HepG2 (cell line): Measurements from ENCODE around the gene ARF5. TPM values are rescaled to one million over a fixed set of nuclear protein-coding genes. Genes with fewer than 3 reads are reported as not detected.
A peak's percentile ranks its signal among the peaks of the same experiment; 100 is the strongest.

Experiments
- AKAP8 ChIP-seq: sonication (generic); formaldehyde crosslinking; IDR thresholded peaks from 2 replicates; pipeline ENCODE4 v1.5.1; 2020; ENCODE audit warnings: mild to moderate bottlenecking, missing genetic modification reagents
- CEBPG ChIP-seq: IDR thresholded peaks from 2 replicates; pipeline ENCODE4 v1.6.1; 2016
- GATAD1 ChIP-seq: IDR thresholded peaks from 2 replicates; pipeline ENCODE4 v1.6.1; 2016; ENCODE audit warnings: missing genetic modification reagents, missing compliant biosample characterization
- GTF3A ChIP-seq: sonication (generic); formaldehyde crosslinking; conservative IDR thresholded peaks from 2 replicates; pipeline ENCODE4 v1.4.0; 2020; ENCODE audit warnings: mild to moderate bottlenecking, missing genetic modification reagents
- KDM2A ChIP-seq: sonication (generic); formaldehyde crosslinking; IDR thresholded peaks from 2 replicates; pipeline ENCODE4 v1.4.0; 2020; ENCODE audit warnings: low read depth, missing genetic modification reagents, borderline replicate concordance
- KLF15 ChIP-seq: sonication (generic); formaldehyde crosslinking; IDR thresholded peaks from 2 replicates; pipeline ENCODE4 v1.8.1; 2023; ENCODE audit warnings: borderline replicate concordance, mild to moderate bottlenecking, inconsistent platforms, missing genetic modification reagents, mixed read lengths
- KLF16 ChIP-seq, 2 experiments: sonication (generic) in 1 of 2; formaldehyde crosslinking in 1 of 2; IDR thresholded peaks; 2 replicates each; pipeline versions ENCODE4 v1.6.1 to v1.8.0; 2016 to 2023; ENCODE audit warnings: missing genetic modification reagents in 2 of 2, missing compliant biosample characterization in 1 of 2
- NCOR1 ChIP-seq: fragments of 200-600 bp; sonication (generic); IDR thresholded peaks from 2 replicates; pipeline ENCODE4 v1.7.0; 2017; ENCODE audit warnings: antibody characterized with exemption, low read length, borderline replicate concordance
- ZBTB10 ChIP-seq: sonication (generic); formaldehyde crosslinking; IDR thresholded peaks from 2 replicates; pipeline ENCODE4 v1.4.0; 2020; ENCODE audit warnings: missing genetic modification reagents, borderline replicate concordance
- ZNF101 ChIP-seq: sonication (generic); formaldehyde crosslinking; IDR thresholded peaks from 2 replicates; pipeline ENCODE4 v1.4.0; 2020; ENCODE audit warnings: mild to moderate bottlenecking, low read depth, missing genetic modification reagents, borderline replicate concordance
- ZNF468 ChIP-seq: sonication (generic); formaldehyde crosslinking; IDR thresholded peaks from 2 replicates; pipeline ENCODE4 v1.8.0; 2022; ENCODE audit warnings: mild to moderate bottlenecking, moderate library complexity, missing genetic modification reagents
- ZNF616 ChIP-seq: sonication (generic); formaldehyde crosslinking; IDR thresholded peaks from 2 replicates; pipeline ENCODE4 v1.5.0; 2020; ENCODE audit warnings: low read depth, mild to moderate bottlenecking, missing genetic modification reagents
- ZNF737 ChIP-seq: sonication (generic); formaldehyde crosslinking; IDR thresholded peaks from 2 replicates; pipeline ENCODE4 v1.5.0; 2020; ENCODE audit warnings: missing genetic modification reagents, mild to moderate bottlenecking, borderline replicate concordance
- ZNF83 ChIP-seq: sonication (generic); formaldehyde crosslinking; IDR thresholded peaks from 2 replicates; pipeline ENCODE4 v1.4.0; 2020; ENCODE audit warnings: missing genetic modification reagents, mild to moderate bottlenecking, borderline replicate concordance
- polyA plus RNA-seq, 8 experiments: library from polyadenylated mRNA; depleted of rRNA in 3 of 8; stranded (reverse) in 7 of 8; unstranded in 1 of 8; fragments of >200 nt; fragmentation: Illumina TruSeq in 4 of 8; extraction: Trizol in 4 of 8; gene quantifications; 2 replicates each; pipeline versions ENCODE4 v1.2.1 to v1.2.3, GENCODE V29; 2011 to 2016; ENCODE audit warnings: low read depth in 4 of 8, missing spikeins in 1 of 8, mixed read lengths in 1 of 8; ENCODE audit not compliant: insufficient read depth in 1 of 8
- total RNA-seq, 5 experiments: library from RNA; depleted of rRNA; stranded (reverse); fragments of >200 nt; fragmentation: Illumina TruSeq; extraction: Trizol; gene quantifications; 2 replicates each; pipeline ENCODE4 v1.2.3, GENCODE V29; 2016; ENCODE audit warnings: low read depth in 1 of 5
- TF ChIP-seq, protein P1 (sequence below): sonication (generic); formaldehyde crosslinking; IDR thresholded peaks from 2 replicates; pipeline ENCODE4 v1.4.0; 2020; ENCODE audit warnings: missing genetic modification reagents, borderline replicate concordance
- TF ChIP-seq, protein P2 (sequence below): sonication (generic); formaldehyde crosslinking; IDR thresholded peaks from 2 replicates; pipeline ENCODE4 v1.4.0; 2020; ENCODE audit warnings: low read depth, missing genetic modification reagents

Gene ARF5
- total and polyA plus RNA-seq, 2 of the 13 experiments (the other 11 are each of a cell fraction or from before 2014, with no cell fraction given): 109 to 135 TPM

GRCh38 chr7:127588697-127589482, 679 bp downstream of the ARF5 start (continued):
- TF ChIP-seq NCOR1: no peak
- no peak for TF ChIP-seq KLF15 (CRISPR knock-in tag)
- no peak for TF ChIP-seq ZNF468 (CRISPR knock-in tag)
- no peak for TF ChIP-seq ZNF83
- TF ChIP-seq KLF16 (CRISPR knock-in tag; IDR thresholded peaks at IDR 0.05): no peak
- TF ChIP-seq ZBTB10: no peak
- TF ChIP-seq, protein P1, sequence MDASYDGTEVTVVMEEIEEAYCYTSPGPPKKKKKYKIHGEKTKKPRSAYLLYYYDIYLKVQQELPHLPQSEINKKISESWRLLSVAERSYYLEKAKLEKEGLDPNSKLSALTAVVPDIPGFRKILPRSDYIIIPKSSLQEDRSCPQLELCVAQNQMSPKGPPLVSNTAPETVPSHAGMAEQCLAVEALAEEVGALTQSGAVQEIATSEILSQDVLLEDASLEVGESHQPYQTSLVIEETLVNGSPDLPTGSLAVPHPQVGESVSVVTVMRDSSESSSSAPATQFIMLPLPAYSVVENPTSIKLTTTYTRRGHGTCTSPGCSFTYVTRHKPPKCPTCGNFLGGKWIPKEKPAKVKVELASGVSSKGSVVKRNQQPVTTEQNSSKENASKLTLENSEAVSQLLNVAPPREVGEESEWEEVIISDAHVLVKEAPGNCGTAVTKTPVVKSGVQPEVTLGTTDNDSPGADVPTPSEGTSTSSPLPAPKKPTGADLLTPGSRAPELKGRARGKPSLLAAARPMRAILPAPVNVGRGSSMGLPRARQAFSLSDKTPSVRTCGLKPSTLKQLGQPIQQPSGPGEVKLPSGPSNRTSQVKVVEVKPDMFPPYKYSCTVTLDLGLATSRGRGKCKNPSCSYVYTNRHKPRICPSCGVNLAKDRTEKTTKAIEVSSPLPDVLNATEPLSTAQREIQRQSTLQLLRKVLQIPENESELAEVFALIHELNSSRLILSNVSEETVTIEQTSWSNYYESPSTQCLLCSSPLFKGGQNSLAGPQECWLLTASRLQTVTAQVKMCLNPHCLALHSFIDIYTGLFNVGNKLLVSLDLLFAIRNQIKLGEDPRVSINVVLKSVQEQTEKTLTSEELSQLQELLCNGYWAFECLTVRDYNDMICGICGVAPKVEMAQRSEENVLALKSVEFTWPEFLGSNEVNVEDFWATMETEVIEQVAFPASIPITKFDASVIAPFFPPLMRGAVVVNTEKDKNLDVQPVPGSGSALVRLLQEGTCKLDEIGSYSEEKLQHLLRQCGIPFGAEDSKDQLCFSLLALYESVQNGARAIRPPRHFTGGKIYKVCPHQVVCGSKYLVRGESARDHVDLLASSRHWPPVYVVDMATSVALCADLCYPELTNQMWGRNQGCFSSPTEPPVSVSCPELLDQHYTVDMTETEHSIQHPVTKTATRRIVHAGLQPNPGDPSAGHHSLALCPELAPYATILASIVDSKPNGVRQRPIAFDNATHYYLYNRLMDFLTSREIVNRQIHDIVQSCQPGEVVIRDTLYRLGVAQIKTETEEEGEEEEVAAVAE (CRISPR knock-in tag): no peak
- no peak for TF ChIP-seq ZNF737 (CRISPR knock-in tag)
- TF ChIP-seq, protein P2, sequence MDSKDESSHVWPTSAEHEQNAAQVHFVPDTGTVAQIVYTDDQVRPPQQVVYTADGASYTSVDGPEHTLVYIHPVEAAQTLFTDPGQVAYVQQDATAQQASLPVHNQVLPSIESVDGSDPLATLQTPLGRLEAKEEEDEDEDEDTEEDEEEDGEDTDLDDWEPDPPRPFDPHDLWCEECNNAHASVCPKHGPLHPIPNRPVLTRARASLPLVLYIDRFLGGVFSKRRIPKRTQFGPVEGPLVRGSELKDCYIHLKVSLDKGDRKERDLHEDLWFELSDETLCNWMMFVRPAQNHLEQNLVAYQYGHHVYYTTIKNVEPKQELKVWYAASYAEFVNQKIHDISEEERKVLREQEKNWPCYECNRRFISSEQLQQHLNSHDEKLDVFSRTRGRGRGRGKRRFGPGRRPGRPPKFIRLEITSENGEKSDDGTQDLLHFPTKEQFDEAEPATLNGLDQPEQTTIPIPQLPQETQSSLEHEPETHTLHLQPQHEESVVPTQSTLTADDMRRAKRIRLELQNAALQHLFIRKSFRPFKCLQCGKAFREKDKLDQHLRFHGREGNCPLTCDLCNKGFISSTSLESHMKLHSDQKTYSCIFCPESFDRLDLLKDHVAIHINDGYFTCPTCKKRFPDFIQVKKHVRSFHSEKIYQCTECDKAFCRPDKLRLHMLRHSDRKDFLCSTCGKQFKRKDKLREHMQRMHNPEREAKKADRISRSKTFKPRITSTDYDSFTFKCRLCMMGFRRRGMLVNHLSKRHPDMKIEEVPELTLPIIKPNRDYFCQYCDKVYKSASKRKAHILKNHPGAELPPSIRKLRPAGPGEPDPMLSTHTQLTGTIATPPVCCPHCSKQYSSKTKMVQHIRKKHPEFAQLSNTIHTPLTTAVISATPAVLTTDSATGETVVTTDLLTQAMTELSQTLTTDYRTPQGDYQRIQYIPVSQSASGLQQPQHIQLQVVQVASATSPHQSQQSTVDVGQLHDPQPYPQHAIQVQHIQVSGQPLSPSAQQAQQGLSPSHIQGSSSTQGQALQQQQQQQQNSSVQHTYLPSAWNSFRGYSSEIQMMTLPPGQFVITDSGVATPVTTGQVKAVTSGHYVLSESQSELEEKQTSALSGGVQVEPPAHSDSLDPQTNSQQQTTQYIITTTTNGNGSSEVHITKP (CRISPR knock-in tag): 0 out of 2 replicates have a peak, but pooled peaks have one; percentile 19
- no peak for TF ChIP-seq GTF3A (CRISPR knock-in tag)
- TF ChIP-seq AKAP8 (CRISPR knock-in tag): no peak
- peak; percentile 83; the same call in 1 of the 2 replicates for TF ChIP-seq KDM2A (CRISPR knock-in tag)
- TF ChIP-seq GATAD1 (CRISPR knock-in tag): peak; percentile 71
- no peak for TF ChIP-seq ZNF616 (CRISPR knock-in tag)
- TF ChIP-seq CEBPG (CRISPR knock-in tag): no peak
- TF ChIP-seq ZNF101 (CRISPR knock-in tag): no peak
